ENCODE data around the gene YPEL3.
"Not testable (repeated sequence)": the region's sequence is repeated elsewhere in the genome, so short reads cannot be mapped to it uniquely, and the experiment has no call there.

YPEL3 gene

GRCh38 chr16:30116291-30117207 lies 20.5 kb upstream of the YPEL3 start:
- DNase-seq: no peak

DNA sequence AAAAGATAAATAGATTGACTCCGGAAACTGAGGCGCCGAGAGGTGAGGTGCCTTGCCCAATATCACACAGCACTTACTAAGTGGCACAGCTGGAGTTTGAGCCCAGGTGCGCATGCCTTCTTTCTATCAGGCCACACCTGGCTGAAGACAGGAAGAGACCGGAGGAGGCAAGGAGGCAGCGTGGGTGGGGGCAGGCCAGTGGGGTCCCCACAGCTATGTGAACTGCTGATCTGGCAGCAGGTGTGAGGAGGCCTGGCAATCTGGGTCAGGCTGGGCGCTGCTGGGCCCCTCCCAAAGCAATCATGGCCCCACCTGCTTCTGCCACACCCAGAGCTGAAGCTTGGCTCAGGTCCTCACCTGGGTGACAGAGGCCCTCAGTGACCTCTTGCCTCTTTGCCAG lies 19.2 kb upstream of the YPEL3 start:
- DNase-seq: no peak

DNA sequence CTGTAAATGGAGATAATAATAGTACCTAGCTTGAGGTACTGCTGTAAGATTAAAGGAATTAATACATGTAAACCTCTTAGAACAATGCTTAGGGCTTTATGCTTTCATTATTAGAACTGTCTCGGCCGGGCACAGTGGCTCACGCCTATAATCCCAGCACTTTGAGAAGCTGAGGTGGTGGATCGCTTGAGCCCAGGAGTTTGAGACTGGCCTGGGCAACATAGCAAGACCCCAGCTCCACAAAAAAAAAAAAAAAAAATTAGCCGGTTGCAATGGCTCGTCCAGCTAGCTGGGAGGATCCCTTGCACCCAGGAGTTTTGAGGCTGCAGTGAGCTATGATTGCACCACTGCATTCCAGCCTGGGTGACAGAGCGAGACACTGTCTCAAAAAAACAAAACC lies 18.8 kb upstream of the YPEL3 start:
- DNase-seq: not testable (repeated sequence)

GRCh38 chr16:30114411-30114810 lies 18.4 kb upstream of the YPEL3 start:
- no peak for DNase-seq

DNA sequence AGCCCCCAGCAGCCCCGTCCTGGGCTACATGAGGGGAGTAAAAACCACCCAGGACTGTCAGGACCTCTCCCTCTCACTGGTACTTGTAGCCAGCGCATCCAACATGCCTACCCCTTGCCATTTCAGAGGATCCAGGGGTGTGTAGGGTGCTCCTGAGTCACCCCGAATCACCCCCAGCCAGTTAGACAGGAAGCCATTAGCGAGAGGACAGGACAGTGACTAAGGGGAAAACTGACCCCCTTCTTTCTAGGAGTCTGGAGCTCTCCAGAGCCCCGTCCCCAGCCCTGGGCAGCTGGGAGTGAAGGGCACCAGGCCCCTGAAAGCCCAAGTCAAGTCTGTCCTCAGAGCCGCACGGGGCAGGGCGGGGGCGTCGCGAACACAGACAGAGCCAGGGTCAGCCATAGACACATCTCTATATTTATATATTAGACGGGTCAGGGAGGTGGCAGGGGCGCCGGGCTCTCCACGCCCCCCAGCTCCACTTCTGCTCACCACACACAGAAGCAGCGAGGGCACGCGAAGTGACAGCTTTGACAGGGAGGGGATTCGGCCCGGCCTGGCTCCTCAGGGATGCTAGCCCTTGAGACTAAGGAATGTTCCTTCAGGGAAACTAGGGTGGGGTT lies 17.8 kb upstream of the YPEL3 start:
- no peak for DNase-seq

DNA sequence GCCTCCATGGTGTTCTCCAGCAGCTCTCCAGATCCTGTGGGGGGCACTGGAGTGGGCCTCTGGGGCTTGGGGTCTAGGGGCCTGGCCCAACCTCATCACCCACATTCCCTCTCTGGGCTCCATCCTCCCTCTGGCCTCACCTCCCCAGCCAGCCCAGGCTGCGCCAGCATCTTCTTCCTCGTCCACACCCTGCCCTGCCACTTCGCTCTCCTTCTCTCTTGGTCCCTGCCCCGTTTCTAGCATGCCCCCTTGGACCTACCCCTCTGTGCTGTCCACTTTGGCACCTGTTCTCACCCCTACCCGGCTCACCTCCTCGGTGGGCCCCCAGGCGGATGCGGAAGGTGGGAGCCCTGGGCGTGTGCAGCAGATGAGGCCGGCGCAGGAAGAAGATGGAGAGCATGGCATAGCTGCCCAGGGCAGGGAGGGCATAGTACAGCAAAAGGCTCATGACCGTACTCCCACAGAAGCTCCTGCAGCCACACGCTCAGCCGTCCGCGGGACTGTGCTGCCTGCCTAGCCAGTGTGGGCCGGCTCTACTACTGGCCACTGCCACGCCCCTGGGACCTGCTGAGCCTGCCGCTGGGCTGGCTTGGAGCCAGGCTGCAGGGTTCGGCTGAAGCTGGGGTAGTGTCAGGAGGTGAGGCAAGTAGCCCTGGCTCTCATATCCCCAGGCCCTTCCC lies 17.2 kb upstream of the YPEL3 start, which contains the start of gene GDPD3:
GDPD3 (minus strand) TSS at position 507 of the 680 bp plus-strand sequence; CDS start at position 448, 59 bp downstream.
- DNase-seq: no peak

DNA sequence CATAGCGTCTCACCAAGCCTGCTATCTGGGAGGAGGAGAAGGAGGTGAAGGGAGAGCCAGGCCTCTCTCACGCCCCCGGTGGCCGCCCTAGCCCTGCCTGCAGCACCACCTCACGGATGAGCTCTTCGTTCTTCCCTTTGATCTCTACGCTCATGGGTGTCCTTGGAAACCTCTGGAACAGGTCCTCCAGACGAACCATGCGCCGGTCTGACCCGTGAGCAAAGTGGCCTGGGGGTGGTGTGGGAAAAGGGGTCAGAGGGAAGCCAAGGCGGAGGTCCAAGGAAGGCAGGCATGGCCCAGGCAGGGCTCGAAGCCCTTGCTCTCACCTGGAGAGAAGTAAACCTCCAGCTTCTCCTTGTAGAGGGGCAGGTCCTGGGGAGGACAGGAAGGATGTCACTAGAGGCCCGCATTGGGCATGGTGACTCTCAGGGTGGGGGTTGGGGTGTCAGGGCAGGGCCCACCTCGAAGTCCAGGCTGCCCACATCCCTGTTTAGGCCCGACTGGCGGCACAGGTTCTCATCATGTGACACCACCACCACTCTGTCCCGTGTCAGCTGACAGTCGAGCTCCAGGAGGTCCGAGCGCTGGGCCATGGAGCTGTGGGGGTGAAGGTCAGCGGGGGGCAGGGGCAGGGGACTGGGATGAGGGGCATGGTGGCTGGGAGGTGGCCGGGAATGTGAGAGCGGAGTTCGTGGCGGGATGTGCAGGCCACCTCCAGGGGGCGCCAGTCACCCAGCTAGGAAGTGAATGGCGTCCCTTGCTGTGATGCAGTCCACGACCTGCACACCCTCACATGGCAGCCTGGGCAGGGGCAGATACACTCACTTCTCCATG lies 16.4 kb upstream of the YPEL3 start:
- DNase-seq: peak; percentile 60

DNA sequence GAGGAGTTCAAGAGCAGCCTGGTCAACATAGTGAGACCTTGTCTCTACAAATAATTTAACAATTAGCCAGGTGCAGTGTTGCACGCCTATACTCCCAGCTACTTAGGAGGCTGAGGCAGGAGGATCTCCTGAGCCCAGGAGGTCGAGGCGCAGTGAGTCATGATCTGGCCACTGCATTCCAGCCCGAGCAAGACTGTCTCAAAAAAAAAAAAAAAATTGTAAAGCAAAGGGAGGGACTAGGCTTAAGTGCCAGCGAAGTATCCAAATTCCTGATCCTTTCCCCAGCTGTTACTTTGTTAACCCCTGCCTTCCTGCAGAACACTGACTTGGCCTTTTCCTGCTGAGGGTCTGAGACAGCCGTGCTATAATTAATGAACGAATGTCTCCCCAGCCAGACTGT lies 14.6 kb upstream of the YPEL3 start:
- no peak for DNase-seq

GRCh38 chr16:30108059-30108850 lies 12.2 kb upstream of the YPEL3 start:
- no peak for DNase-seq

DNA sequence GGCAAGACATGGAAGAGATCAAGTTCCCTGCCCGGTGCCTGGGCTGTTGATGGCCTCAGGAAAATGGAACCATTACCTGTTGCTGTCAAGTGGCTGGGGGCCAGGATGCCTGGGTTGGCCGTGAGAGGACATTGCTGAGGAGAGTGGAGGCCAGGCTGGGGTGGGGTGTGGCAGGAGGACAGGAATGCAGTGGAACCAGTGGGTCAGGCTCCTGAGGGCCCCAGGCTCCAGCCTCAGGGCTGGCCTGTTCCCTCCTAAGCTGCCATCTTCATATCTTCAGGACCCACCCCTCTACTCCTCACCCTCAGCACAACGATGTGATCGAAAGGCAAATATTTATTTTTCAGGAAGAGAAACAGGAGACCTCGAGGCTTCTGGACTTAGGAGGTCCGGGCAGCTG lies 8.5 kb upstream of the YPEL3 start:
- DNase-seq: no peak

GRCh38 chr16:30104090-30104489 lies 8.1 kb upstream of the YPEL3 start:
- no peak for DNase-seq

GRCh38 chr16:30096862-30097563 lies 1.0 kb upstream of the YPEL3 start:
- no peak for DNase-seq

DNA sequence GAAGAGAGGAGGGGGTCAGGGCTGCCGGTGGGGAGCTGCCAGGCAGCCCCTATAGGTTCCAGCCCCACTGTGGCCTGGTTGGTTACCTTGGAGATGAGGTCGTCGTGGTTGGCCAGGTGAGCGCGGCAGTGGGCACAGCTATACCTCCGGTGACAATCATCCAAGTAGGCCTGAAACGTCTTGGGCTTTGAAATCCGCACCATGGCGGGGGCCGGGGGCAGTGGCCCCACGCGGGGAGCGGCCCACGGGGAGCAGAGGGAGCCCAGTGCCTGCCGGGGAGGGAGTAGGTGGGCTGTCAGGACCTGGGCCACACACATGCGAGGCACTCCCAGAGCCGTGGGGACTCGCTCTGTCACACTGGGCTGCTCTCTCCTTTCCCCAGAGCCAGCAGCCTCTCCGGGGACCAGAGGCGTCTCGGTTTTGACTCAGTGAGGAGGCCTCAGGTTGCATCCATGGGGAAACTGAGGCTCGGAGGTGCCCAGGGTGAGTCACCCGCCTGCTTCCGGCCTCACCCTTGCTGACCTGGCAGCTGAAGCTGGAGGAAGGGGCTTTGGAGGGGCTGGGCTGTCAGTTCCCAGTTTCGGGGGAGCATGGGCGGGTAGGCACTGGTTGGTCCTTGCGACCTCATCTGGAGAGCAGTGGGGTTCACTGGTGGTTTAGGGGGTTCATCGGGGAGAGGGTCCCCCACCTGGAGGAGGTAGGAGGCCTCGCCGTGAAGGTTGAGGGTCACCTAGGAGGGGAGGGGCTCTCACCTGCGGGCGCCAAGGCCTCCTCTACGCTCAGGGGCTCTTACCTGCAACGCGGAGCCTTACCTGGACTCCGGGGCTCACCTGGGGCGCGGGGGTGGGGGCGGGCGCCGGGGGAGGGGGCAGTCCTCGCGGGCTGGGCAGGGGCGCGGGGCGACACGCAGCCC lies 591 bp downstream of the YPEL3 start:
- no peak for DNase-seq

DNA sequence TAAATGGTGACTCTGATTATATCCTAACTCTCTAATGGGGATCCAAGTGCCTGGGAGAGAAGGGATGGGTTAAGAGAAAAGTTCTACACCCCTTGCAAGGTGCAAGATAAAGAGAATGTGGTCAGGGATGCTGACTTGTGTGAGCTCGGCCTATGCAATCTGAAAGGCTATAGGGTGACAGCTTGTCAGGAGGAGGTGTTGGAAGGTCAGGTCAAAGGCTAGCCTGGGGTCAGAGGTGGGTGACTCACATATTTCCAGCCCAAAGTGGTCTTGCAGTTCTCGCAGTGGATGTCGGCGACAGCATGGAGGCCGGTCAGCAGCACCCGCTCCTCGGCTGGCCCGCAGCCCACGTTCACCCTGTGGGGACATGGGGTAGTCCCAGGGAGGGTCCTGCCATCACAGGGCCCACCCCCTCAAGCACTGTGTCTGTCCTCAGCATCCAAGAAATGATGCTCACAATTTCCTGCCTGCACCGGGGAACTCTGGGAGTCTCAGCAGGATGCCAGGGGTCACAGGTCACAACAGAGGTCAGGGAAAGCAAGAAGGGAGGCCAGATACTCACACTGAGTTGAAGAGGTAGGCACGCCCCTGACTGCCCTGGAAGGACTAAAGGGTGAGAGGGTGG lies 1.4 kb downstream of the YPEL3 start:
- DNase-seq: no peak

GRCh38 chr16:30092373-30093010 lies 3.5 kb downstream of the YPEL3 start:
- no peak for DNase-seq

DNA sequence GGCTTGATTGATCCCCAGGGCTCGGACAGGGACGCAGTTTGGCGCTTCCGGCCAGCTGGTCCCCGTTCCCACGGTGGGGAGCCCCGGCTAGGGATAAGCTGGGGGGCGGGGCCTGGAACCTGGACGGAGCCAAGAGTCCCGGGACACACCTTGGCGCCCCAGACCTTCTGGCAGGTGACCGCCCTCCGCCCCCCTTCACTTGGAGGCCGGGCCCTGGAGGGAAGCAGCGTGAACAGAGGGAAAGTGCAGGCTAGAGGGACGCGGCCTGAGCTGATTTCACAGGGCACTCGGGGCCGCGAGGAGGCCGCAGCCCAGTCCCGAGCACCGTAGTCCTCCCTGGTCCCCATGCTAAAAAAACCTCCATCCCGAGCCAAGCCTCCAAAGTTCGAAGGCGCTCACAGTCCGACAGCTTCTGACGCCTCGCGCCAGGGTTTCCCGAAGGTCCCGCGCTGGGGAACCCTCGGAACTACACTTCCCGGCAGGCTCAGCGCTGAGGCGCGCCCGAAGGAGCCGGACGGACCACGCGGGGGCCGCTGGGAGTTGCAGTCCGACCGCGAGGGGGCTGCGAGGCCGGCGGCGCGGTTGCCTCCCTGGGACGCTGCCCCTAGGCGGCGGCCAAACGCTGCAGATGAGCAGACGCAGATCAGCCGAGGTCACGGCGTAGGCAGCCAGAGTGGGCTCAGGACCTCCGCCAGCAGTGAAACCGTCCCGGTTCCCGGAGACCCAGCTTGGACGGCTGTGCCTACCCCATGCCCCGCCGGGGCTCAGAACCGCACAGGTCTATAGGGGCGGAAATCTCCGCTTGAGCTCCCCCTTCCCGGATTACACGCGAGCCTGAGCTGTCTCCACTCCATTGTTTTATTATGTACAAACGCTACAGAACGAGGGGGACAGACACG lies 4.3 kb downstream of the YPEL3 start, which contains the start of gene TBX6:
TBX6 (minus strand) TSS at position 451 of the 899 bp plus-strand sequence. CDS start 731 bp downstream, outside the sequence.
- DNase-seq: peak; percentile 95

DNA sequence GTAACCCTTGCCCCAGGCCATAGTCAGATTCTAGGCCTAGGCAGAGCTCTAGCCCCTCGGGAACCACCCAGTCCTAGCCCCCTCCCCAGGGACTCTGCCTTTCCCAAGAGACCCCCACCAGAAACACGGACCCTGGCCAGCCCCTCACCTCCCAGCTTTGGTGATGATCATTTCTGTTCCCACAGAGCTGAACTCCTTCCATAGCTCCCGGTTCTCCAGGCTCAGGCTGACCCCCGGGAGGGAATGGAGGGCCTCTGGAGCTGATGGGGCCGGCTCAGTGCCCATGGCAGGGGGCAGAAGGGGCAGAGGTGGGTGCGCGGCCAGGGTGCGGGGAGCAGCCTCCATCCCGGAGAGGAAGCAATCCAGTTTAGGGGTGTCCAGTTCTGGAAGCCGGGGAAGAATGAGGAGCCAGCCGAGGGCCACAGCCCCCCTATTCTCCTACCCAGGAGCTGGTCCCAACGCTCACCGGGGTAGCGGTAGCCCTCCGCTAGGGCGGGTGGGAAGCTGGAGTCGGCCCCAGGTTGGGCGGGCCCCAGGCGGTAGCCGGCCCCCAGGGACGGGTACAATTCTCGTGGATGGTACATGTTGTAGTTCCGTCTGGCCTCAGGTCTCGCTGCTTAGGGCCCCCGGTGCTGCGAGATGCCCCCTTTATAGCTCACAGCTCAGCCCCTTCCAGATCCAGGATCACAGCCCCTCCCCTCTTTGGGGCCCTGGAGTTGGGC lies 5.2 kb downstream of the YPEL3 start:
- no peak for DNase-seq
